Astrocyte of the cerebellum (primary cell): ENCODE results near the gene ECE2.

ENCODE experiments used
- DNase-seq: peaks from one replicate; pipeline ENCODE4 v3.0.0-alpha.2; 2011; ENCODE audit warnings: low read depth
- H3K4me3 ChIP-seq: 2 replicates; pipeline ENCODE4 v1.5.1; 2011; ENCODE audit warnings: mild to moderate bottlenecking, low read depth, low read length, moderate library complexity
- in situ Hi-C: cut with HindIII; loops from 2 replicates; pipeline ENCODE4 v1.10.0; 2017; ENCODE audit warnings: low sequenced_read_pairs
- TF ChIP-seq, protein P1 (sequence below): IDR thresholded peaks from 2 replicates; pipeline ENCODE4 v1.5.1; 2012; ENCODE audit warnings: low read length, low read depth, moderate library complexity, mild to moderate bottlenecking; ENCODE audit errors: missing control alignments

The ECE2 gene

DNA sequence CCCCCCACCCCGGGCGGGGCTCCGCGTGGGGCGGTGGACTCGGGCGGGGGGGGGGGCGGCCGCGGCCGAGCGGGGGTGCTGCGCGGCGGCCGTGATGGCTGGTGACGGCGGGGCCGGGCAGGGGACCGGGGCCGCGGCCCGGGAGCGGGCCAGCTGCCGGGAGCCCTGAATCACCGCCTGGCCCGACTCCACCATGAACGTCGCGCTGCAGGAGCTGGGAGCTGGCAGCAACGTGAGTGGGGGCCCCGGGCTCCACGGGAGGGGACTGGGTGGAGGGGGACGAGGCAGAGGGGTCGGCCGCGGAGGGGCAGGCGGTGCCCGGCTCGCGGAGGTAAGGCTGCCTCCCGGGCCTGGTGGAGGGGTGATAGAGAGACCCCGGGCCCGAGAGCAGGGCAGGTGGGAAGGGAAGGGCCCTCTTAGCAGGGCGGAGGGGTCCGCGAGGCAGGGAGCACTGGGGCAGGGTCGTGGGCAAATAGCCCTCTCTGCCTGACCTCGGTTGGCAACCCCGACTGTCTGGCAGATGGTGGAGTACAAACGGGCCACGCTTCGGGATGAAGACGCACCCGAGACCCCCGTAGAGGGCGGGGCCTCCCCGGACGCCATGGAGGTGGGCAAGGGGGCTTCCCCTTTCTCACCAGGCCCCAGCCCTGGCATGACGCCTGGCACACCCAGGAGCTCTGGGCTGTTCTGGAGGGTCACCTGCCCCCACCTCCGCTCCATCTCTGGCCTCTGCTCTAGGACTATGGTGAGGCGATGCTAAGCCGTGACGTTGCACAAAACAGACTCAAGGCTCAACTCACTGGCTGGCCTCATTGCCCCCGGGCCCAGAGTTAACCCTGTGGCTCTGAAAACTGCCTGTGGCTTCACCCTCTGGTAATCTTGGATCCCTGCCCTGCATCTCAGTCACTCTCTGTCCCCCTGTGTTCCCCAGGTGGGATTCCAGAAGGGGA lies at the start of gene ECE2:
ECE2 (plus strand) TSS at position 62 of the 950 bp plus-strand sequence; CDS start at position 194, 132 bp downstream.
- DNase-seq: no peak
- TF ChIP-seq, protein P1, sequence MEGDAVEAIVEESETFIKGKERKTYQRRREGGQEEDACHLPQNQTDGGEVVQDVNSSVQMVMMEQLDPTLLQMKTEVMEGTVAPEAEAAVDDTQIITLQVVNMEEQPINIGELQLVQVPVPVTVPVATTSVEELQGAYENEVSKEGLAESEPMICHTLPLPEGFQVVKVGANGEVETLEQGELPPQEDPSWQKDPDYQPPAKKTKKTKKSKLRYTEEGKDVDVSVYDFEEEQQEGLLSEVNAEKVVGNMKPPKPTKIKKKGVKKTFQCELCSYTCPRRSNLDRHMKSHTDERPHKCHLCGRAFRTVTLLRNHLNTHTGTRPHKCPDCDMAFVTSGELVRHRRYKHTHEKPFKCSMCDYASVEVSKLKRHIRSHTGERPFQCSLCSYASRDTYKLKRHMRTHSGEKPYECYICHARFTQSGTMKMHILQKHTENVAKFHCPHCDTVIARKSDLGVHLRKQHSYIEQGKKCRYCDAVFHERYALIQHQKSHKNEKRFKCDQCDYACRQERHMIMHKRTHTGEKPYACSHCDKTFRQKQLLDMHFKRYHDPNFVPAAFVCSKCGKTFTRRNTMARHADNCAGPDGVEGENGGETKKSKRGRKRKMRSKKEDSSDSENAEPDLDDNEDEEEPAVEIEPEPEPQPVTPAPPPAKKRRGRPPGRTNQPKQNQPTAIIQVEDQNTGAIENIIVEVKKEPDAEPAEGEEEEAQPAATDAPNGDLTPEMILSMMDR: no peak
- H3K4me3 ChIP-seq: no peak within 1 kb of the TSS
- in situ Hi-C loops: no loop called here

GRCh38 chr3:184227481-184227935 lies 48.3 kb upstream of the ECE2 start:
- H3K4me3 ChIP-seq: no peak overlapping the region
- in situ Hi-C loops: loop anchor here (25.0 kb wide), 1 partner anchor 340 kb away; the partner anchor contains the start of gene PARL
- TF ChIP-seq, protein P1: peak; percentile 84
- DNase-seq: no peak

GRCh38 chr3:184228376-184229137 lies 47.3 kb upstream of the ECE2 start:
- in situ Hi-C loops: loop anchor here (25.0 kb wide), 1 partner anchor 341 kb away; the partner anchor contains the start of gene PARL
- no peak for DNase-seq
- TF ChIP-seq, protein P1: no peak
- H3K4me3 ChIP-seq: peak overlapping the region; percentile 33

DNA sequence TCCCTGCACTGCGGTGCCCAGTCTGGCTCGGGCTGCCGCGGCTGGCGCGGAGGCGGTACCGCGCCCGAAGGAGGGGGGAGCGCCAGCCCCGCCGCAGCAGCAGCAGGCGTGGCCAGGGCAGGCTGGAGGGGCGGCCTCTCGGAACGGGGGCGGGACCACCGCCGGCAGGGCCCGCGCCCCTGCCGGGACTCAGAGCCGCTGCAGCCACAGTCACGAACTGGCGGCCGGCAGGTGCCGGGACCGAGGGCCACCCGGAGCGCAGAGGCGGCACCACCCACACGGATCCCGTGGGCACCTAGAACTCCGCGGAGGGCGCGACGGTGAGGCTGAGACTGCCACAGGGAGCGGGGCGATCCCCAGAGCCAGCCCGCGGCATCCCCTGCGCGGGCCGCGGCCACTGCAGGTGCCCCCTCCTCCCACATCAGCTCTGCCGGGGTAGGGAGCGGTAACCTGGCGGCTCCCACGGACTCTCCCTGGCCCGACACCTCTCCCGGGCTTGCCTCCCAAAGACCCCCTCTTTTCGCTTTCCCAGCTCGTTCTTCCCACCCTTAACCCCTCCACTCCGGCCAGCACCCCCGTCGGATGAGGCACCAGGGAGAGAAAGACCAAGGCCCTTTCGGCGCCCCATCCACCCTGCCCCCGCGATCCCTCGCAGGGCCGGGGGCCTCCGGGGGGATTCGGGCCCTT lies 46.3 kb upstream of the ECE2 start, which contains the start of gene VWA5B2:
VWA5B2 (plus strand) TSS at position 192 of the 687 bp plus-strand sequence. CDS start 944 bp downstream, outside the sequence.
- no peak for DNase-seq
- in situ Hi-C loops: loop anchor here (25.0 kb wide), 1 partner anchor 342 kb away; the partner anchor contains the start of gene PARL
- H3K4me3 ChIP-seq: peak within 1 kb of the TSS; percentile 33
- TF ChIP-seq, protein P1: peak; percentile 11

DNA sequence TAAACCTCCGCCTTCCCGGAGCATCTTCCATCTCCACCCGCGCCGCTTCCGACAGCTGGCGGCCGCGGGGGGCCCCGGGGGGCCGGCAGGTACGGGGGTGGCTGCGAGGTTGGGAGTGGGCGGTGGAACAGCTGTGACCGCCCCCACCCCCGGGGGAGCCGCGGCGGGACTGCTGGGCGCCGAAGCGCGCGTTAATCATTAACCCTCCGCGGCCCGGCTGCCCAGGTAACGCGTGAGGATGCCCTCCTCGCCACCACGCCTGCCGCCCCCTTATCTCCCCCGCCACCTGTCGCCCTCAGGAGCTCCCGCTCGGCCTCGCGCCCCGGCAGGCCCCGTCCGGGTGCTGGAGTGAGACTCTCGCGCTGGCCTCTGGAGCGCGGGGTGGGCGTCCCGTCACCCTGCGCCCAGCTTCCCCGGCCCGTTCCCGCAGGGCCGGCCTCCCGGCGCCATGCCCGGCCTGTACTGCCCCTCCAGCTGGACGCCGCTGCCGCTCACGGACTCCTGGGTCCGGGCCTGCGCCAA lies 45.7 kb upstream of the ECE2 start:
- peak overlapping the region; percentile 33 for H3K4me3 ChIP-seq
- in situ Hi-C loops: loop anchor here (25.0 kb wide), 1 partner anchor 343 kb away; the partner anchor contains the start of gene PARL
- DNase-seq: no peak
- TF ChIP-seq, protein P1: no peak
